SH-SY5Y (cell line): ENCODE measurements around the gene FABP7.

Source experiments
- GATA2 ChIP-seq: IDR thresholded peaks from 2 replicates; pipeline ENCODE4 v1.6.1; 2011; ENCODE audit warnings: mild to moderate bottlenecking, low read depth, low read length
- GATA3 ChIP-seq: IDR thresholded peaks from 2 replicates; pipeline ENCODE4 v1.6.1; 2011; ENCODE audit warnings: low read depth, mild to moderate bottlenecking, low read length, moderate library complexity

GRCh38 chr6:122804962-122805485 is 25.5 kb downstream of the FABP7 start:
- TF ChIP-seq GATA2 = no peak
- TF ChIP-seq GATA3 = no peak
